CD1c-positive myeloid dendritic cell (primary cell): ENCODE measurements around the gene ZNF341.
"Not testable (repeated sequence)": the region's sequence is repeated elsewhere in the genome, so short reads cannot be mapped to it uniquely, and the experiment has no call there.

ENCODE experiments used
- DNase-seq: peaks from one replicate; pipeline ENCODE4 v3.0.0-alpha.2; 2016; ENCODE audit errors: extremely low spot score

ZNF341 gene

DNA sequence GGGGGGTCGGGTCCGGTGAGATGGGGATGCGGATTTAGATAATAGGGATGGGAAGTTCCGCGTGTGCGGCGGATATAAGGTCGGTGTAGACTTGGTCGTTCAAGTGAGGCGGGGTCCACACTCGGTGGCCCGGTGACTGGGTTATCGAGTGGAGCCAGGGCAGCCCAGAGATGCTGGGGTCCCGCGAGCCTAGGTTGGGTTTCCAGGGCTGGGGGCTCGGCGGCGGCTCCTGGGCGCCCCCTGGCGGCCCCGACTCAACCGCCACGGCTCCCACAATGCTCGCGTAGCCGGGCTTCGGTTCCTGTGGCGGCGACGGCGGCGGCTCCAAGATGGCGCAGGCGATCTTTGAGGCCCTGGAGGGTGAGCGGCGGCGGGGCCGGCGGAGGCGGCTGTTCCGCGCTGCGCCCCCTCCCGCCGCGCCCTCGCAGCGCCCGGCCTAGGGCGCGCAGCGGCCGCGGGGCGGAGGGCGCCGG is at the start of gene ZNF341:
Gene ZNF341 (plus strand): TSS at position 304 of the 473 bp plus-strand sequence. CDS start 26 bp downstream, at position 330.
- DNase-seq = peak; percentile 95

- DNase-seq = no peak
These were observed 47.1 kb upstream of the ZNF341 start for GRCh38 chr20:33684533-33685327.

DNA sequence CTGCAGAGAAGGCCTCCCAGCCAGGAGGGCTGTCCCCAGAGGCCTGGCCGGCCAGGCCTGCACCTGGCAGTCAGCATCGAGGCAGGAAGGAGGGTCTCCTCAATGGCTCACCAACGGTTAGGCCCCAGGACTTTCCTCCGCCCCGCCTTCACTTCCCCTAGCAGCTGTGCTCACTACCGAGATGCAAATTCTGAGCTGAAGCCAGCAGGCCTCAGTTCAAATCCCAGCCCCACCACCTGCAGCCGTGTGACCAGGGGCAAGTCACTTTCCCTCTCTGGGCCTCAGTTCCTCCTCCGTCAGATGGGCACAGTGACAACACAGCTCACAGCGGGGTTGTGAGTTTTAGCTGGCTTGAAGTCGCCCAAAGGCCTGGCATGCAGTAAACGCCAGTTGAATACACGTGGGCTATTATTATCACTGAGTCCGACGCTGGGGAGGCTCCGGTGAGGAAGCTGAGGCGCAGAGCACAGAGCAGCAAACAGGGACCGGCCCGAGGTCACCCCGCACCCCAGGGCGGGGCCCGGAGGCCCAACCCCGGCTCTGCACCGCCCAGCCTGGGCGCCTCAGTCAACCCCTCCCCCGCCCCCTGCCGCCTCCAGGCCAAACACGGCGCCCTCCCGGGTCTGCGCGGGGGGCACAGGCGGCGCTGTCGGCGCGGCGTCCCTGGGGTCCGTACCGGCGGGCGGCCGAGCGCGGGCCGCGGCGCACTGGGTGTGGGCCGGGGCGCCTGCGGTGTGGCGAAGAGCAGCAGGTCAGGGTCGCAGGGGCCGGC is 46.3 kb upstream of the ZNF341 start:
- peak; percentile 50 for DNase-seq

GRCh38 chr20:33686100-33686983 is 45.5 kb upstream of the ZNF341 start, which contains the start of gene E2F1:
TSS of gene E2F1 (minus strand) at chr20:33686385. CDS start at chr20:33686264, 121 bp downstream.
- DNase-seq = peak; percentile 97

DNA sequence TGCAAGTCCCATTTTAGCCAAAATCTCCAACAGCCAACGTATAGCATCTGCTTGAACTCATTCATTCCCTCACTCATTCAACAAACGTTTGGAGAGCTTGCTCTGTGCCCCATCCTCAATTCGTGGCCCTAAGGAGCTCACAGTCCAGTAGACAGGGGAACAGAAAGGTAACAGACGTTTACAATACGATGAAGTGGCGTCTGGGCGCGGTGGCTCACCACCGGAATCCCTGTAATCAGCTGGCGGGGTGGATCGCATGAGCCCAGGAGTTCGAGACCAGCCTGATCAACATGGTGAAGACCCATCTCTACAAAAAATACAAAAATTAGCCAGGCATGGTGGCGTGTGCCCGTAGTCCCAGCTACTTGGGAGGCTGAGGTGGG is 44.8 kb upstream of the ZNF341 start:
- DNase-seq = no peak

DNA sequence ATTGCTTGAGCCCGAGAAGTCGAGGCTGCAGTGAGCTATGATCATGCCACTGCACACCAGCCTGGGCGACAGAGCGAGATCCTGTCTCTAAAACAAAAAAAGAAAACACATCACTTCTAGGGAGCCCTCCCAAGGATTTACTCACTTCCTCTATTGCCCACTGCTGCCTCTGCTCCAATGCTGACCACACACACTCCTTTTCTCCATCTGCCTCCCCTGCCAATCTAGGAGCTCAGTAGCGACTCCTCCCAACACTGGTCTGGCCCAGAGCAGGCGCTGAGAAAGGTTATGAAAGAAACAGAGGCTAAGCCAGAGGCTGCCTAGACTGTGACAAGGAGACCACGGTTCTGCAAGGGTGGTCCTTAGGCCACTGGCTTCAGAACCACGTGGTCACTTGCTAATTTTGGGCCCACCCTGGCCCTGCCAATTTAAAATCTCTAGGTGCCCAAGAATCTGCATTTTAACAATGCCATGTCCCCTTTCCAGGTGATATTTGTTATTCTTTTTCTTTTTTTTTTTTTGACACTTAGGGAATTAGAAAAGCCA is 44.4 kb upstream of the ZNF341 start:
- DNase-seq = peak; percentile 58

GRCh38 chr20:33687993-33688937 is 43.5 kb upstream of the ZNF341 start:
- no peak for DNase-seq

DNA sequence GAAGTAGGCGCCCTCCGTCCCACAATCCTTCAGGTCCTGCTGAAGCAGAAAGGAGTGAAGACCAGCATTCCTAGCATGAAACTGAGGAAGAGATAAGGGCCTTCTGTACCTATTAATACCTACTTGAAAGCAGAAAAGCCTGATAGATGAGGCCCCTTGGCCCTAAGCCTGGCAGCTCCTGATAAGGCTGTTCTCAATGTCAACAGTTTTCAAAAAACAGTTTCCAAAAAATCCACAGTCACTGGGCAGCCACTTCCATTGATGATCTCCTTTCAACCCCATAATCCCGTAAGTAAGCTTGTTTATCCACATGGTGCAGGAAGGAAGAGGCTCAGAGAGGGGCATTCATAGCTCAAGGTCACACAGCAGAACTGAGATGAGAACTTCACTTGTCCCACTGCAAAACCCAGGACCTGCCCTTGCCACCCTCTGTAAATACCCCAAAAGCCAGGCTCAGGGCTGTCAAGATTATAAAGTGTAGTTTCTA is 42.8 kb upstream of the ZNF341 start:
- no peak for DNase-seq

GRCh38 chr20:33689493-33689892 is 42.3 kb upstream of the ZNF341 start:
- DNase-seq = no peak

DNA sequence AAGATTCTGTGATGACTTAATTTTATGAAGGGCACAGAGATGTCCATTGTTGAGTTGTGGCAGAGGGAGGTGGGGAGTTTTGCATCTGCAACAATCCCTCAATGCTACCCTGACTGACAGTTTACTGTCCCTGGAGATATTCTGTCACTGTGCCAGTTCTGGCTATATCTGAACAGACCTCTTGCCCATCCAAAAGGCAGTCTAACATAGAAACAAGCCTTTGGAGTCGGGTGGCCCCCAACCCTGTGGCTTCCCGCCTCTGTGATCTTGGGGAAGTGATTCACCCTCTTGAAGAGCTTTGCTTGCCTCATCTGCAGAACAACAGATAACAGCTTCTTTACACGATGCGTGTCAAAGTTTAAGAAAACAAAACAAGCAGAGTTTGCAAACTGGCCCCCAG is 41.8 kb upstream of the ZNF341 start:
- peak; percentile 52 for DNase-seq

DNA sequence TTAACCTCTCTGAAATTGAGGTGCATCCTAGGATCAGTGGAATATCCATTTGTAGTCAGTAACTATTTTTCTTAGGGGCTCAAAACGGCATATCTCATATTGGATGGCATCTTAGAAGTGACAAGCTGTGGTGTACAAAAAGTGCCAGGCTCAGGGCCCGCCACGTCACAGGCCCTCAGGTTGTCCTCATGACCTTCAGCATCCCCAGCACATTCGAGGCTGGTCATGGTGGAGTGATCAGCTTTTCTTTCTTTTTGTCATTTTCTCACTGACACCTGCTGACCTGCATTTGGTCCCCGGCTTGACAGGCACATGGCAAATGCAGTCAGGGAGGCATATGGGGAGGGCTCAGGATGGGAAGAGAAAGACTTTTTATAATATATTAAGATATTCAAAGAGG is 38.5 kb upstream of the ZNF341 start:
- DNase-seq = no peak

GRCh38 chr20:33693741-33694638 is 37.8 kb upstream of the ZNF341 start:
- DNase-seq = no peak

DNA sequence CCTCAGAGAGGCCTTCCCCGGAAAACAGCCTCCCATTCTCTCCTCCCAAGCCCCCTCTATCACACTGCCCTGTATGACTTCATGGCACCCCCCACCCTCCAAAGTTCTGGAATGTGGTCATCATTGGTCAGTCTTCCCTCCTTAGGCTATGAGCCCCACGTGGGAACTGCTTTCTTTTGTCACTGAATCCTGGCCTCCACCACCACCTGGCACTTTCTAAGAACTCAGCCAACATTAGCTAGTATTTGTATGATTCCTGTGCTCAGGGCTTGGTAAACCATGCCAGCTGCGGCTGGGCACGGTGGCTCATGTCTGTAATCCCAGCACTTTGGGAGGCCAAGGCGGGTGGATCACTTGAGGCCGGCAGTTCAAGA is 37.2 kb upstream of the ZNF341 start:
- DNase-seq = no peak

- no peak for DNase-seq
These were observed 35.3 kb upstream of the ZNF341 start for GRCh38 chr20:33696448-33696847.

DNA sequence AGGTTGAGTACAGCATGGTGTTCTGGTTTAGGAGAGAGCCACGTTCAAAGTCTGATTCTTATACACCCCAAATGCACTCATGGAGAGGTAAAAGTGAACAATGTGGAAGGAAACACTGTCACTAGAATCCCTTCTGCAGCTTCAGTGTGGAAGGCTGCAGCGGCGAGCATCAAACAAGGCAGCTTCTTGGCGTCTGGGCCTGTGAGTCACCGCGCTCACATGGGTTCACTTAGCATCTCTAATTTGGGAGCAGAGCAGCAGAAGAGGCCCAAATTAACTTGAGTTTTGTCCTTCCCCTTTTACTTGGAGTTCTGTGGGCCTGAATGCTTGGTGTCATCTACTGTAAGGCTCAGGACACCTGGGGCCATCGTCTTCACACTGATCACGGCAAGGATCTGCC is 34.7 kb upstream of the ZNF341 start:
- DNase-seq = no peak

- DNase-seq = not testable (repeated sequence)
These were observed 32.8 kb upstream of the ZNF341 start for GRCh38 chr20:33698966-33699365.

DNA sequence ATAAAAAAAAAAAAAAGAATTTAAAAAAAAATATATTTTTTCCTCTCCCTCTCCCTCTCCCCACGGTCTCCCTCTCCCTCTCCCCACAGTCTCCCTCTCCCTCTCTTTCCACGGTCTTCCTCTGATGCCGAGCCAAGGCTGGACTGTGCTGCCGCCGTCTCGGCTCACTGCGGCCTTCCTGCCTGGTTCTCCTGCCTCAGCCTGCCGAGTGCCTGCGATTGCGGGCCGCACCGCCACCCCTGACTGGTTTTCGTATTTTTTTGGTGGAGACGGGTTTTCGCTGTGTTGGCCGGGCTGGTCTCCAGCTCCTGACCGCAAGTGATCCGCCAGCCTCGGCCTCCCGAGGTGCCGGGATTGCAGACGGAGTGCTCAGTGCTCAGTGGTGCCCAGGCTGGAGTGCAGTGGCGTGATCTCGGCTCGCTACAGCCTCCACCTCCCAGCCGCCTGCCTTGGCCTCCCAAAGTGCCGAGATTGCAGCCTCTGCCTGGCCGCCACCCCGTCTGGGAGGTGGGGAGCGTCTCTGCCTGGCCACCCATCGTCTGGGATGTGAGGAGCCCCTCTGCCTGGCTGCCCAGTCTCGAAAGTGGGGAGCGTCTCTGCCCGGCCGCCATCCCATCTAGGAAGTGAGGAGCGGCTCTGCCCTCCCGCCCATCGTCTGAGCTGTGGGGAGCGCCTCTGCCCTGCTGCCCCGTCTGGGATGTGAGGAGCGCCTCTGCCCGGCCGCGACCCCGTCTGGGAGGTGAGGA is 30.9 kb upstream of the ZNF341 start:
- not testable (repeated sequence) for DNase-seq

DNA sequence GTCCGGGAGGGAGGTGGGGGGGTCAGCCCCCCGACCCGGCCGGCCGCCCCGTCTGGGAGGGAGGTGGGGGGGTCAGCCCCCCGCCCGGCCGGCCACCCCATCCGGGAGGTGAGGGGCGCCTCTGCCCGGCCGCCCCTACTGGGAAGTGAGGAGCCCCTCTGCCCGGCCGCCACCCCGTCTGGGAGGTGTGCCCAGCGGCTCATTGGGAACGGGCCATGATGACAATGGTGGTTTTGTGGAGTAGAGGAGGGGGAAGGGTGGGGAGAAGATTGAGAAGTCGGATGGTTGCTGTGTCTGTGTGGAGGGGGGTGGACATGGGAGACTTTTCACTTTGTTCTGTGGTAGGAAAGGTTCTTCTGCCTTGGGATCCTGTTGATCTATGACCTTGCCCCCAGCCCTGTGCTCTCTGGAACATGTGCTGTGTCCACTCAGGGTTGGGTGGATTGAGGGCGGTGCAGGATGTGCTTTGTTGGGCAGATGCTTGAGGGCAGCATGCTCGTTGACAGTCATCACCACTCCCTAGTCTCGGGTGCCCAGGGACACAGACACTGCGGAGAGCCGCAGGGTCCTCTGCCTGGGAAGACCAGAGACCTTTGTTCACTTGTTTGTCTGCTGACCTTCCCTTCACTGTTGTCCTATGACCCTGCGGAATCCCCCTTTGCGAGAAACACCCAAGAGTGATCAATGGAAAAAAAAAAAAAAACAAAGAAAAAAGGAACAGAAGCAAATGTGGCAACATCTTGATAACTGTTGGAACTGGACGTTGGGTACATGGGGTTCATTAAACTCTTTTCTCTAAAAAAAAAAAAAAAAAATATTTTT is 30.0 kb upstream of the ZNF341 start:
- no peak for DNase-seq
